GM12892 (cell line): ENCODE data around the gene SCLY.

ENCODE experiments used
- DNase-seq: peaks from one replicate; pipeline ENCODE4 v3.0.0; 2011; ENCODE audit not compliant: insufficient read length
- FAIRE-seq: peaks from 2 replicates; lab custom pipeline; 2011; peaks lifted over from hg19 to GRCh38; lab: Jason Lieb, UNC
- POLR2A ChIP-seq: IDR thresholded peaks from 2 replicates; pipeline ENCODE4 v1.6.1; 2011; ENCODE audit warnings: low read depth, low read length, control low read depth
- POLR2AphosphoS5 ChIP-seq: IDR thresholded peaks from 2 replicates; pipeline ENCODE4 v1.6.1; 2011; ENCODE audit warnings: low read depth, low read length, control low read depth
- TAF1 ChIP-seq: IDR thresholded peaks from 2 replicates; pipeline ENCODE4 v1.6.1; 2011; ENCODE audit warnings: low read depth, mild to moderate bottlenecking, control low read depth, low read length, borderline replicate concordance

Gene SCLY

DNA sequence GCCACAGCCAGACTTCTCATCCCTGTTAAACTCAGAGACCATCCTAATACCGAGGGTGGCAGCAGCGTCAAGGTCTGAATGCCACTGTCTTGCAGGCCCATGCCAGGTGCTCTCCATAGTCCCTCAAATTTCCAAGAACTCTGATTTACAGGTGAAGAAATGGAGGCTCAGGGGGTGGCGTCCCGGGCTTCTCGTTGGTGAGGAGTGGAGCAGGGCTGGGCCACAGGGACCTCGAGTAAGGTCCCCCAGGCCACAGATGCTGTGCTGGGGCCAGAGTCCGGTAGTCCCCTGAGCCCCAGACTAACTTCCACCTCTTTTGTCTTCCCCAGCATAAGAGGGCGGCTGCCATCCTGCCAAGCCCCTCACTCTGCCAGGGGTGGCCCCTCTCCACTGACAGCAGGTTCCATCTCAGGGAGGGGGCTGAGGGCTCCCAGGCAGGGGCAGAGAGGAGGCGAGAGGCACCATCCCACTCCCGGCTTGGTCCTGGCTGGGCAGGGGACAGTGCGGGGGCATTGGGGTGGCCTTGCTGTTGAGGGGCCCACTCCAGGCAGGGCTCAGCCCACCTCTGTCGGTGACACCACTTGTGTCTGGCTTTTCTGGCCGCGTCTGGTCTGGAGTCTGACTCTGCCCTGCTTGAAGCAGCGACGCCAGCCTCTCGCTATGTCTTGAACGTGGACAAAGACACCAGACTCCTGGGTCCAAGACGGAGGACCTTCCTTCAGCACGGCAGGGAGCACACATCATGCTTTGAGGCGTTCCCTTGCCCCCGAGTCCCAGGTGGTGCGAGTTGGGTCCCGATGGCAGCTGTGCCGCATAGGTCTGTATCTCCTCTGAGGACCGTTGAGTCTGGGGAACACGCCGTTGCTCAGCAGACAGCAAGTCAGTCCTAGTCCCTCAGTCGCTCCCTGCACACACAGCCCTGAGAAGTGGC lies 61.8 kb downstream of the SCLY start:
- TF ChIP-seq POLR2AphosphoS5 (no peak), TAF1 (no peak), POLR2A (no peak)
- FAIRE-seq (no peak), DNase-seq (no peak)

DNA sequence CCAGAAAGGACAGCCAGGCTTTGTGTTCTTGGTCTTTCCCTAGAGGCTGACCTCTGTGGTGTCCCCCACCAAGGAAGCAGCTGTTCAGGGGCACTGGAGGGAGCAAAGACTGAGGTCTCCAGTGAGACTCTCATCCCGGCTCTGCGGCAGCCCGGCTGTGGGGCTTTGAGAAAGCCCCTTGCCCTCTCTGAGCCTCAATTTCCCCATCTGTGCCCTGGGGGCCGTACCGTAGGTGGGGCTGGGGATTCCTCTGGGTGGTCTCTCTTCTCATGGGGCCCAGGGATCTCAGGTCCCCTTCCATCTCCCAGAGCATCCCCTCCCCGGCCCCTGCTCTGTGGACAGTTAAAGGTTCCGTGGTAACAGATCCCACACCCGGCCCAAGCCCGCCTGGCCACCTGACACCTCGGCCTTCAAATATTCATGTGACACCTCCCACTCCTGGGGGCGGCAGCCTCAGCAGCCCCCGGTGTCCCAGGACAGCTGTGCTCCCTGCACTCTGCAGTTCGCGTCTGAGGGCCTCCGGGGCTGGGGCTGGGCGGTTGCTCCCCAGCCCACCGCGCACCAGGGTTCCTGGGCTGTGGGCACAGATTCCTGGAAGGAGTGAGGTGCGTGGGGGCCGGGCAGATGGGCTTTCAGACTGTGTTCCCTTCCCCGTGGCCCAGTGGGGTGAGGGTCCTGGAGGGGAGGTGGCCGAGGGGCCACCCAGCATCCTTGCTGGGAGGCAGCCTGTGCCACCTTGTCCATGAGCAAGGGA lies 62.6 kb downstream of the SCLY start:
- TF ChIP-seq POLR2AphosphoS5 (no peak), POLR2A (no peak), TAF1 (no peak)
- FAIRE-seq (no peak), DNase-seq (no peak)

DNA sequence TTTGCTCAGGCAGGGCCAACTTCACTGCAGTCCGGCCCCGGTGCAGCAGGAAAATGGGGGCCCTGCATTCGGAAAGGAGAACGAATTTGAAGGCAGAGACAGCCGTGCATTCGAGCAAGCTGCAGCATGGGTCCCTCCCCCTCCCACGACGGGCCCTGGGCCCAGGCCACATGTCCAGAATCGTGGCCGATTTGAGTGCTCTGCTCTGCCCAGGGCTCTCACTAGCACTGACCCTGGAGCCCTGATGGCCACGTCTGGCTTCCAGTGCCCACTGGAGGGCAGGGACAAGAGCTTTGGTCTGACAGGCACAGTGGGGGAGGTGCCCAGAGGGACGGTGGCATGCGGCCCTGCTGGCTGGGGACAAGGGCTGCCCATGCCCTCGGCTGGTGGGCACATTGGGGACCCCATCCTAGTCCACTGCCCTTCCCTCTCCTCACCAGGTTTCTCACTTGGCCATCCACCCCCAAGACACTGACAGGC lies 63.2 kb downstream of the SCLY start:
- DNase-seq (no peak), FAIRE-seq (no peak)
- TF ChIP-seq TAF1 (no peak), POLR2A (no peak), POLR2AphosphoS5 (no peak)

GRCh38 chr2:238124488-238125126 lies 63.8 kb downstream of the SCLY start:
- TF ChIP-seq TAF1: no peak
- no peak for TF ChIP-seq POLR2A
- TF ChIP-seq POLR2AphosphoS5: no peak
- FAIRE-seq: no peak
- no peak for DNase-seq

- no peak for TF ChIP-seq TAF1
- TF ChIP-seq POLR2AphosphoS5: no peak
- TF ChIP-seq POLR2A: no peak
- DNase-seq (no peak), FAIRE-seq (no peak)
Observed at GRCh38 chr2:238125127-238125885, 64.5 kb downstream of the SCLY start.

DNA sequence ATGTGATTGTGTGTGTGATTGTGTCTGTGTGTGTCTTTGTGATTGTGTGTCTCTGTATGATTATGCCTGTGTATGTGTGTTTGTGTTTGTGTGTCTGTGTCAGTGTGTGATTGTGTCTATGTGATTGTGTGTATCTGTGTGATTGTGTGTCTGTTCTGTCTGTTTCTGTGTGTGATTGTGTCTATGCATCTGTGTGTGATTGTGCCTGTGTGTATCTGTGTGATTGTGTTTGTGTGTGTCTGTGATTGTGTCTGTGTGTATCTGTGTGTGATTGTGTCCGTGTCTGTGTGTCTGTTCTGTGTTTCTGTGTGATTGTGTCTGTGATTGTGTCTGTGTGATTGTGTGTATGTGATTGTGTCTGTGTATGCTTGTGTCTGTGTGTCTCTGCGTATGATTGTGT lies 65.5 kb downstream of the SCLY start:
- no peak for TF ChIP-seq POLR2AphosphoS5
- no peak for TF ChIP-seq POLR2A
- TF ChIP-seq TAF1: no peak
- FAIRE-seq: no peak
- no peak for DNase-seq

GRCh38 chr2:238126775-238127164 lies 66.0 kb downstream of the SCLY start:
- FAIRE-seq: peak; percentile 75
- TF ChIP-seq TAF1 (no peak), POLR2AphosphoS5 (no peak)
- DNase-seq: no peak

DNA sequence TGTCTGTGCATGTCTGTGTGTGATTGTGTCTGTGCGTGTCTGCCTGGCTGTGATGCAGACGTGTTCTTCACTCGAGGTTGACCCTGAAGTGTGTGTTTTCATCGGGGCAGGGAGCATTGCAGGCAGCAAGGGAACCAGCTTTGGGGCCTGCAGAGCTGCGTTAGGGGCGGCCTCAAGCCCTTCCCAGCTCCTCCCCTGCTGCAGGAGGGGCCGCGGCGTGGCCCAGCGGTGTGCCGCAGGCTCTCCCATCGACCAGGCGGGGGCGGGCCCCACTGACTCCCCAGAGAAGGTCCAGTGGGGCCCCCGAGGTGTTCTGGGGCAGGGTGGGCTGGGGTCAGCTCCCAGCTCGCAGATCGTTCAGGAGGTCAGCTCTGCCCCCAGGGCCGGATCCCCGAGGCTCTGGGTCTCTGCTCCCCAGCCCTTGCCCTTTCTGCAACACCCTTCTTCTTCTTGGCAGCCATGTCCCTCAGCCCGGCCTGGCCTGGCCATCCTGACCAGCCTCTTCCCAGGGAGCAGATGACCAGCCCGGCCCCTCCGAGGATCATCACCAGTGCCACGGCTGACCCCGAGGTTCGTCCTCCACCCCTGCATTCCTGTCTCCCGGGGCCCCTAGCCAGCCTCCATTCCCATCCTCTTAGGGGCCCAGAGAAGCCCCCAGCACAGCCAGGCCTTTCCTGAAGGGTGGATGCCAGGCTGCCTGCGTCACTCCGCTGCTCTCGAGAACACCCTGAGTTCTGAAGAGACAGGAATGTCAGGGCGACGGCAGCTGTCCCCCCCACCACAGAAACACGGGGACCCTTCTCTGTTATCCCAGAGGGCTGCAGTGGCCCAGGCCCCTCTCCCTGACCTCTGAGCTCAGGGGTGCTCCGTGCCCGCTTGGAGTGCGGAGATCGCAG lies 66.6 kb downstream of the SCLY start:
- DNase-seq: peak; percentile 62
- no peak for TF ChIP-seq POLR2A
- TF ChIP-seq TAF1: no peak
- TF ChIP-seq POLR2AphosphoS5: no peak
- no peak for FAIRE-seq

DNA sequence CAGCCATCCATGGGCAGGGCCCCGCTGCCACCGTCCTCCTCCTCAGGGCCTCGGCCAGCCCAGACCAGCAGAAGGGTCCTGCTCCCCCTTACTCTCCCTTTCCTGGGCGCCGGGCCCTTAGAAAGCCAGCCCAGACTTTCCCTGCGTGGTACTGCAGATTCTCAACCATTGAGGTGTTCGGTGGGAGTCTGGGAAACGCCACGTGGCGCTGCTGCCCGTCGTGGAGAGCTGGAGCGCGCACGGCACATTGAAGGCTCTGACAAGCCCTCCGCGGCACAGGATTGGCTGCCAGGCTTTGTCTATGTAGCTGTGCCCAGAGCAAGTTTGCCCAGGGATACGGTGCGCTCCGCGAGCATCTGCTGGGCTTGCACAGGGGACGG lies 67.2 kb downstream of the SCLY start:
- no peak for DNase-seq
- no peak for FAIRE-seq
- no peak for TF ChIP-seq POLR2AphosphoS5
- TF ChIP-seq POLR2A: no peak
- no peak for TF ChIP-seq TAF1

DNA sequence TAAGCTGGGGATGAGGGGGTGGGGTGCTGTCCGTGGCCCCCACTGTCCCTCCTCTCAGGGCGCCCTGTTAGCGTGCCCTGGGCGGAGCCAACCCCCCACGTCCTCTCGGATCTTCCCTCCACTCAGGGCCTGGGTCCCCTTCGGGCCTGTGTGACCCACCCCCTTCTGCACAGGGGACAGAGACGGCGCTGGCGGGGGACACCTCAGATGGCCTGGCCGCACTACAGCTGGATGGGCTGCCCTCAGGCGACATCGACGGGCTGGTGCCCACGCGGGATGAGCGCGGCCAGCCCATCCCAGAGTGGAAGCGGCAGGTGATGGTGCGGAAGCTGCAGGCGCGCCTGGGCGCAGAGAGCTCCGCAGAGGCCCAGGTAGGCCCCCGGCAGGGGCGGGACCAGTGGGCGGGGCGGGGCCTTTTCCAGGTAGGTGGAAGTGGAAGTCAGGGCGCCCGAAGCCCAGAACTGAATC lies 67.8 kb downstream of the SCLY start:
- DNase-seq (no peak), FAIRE-seq (no peak)
- no peak for TF ChIP-seq TAF1
- no peak for TF ChIP-seq POLR2AphosphoS5
- TF ChIP-seq POLR2A: no peak
